ENCODE data around the gene KCNC1.

The KCNC1 gene

DNA sequence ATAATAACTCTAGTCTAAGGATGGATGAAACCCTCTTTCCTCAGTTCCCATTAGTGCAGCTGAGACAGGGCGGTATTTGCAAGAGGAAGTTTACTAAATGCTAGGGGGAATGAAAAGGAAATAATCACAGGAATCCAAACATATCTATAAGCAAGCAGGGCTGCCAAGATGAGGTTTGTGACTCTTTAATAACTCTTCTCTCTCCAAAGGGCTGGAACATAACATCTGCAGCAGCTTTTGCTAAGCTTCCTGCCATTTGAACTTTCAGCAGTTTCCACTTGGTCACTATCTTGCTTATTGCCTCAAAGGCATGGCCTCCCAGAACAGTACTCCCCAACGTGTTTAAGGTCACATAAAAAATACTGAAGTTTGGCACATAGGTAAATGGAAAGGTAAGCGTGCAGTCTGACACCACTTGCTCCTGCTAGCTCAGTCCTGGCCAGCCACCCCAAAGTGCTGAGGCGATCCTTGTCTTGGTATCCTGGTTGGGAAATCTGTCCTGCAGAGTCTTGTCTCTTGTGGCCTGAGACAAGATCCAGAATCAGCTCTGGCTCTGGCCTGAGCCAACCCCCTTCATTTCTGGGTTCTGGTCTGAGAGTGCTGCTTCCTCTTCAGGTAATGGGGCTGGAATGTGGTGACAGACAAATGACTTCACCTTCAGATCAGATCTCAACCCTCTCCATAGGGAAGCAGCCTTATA is 81.8 kb downstream of the KCNC1 start:
- H3K4me3 ChIP-seq (ENCODE audit: control insufficient read depth, low read depth, low read length) = no peak overlapping the region
- TF ChIP-seq, protein P1, sequence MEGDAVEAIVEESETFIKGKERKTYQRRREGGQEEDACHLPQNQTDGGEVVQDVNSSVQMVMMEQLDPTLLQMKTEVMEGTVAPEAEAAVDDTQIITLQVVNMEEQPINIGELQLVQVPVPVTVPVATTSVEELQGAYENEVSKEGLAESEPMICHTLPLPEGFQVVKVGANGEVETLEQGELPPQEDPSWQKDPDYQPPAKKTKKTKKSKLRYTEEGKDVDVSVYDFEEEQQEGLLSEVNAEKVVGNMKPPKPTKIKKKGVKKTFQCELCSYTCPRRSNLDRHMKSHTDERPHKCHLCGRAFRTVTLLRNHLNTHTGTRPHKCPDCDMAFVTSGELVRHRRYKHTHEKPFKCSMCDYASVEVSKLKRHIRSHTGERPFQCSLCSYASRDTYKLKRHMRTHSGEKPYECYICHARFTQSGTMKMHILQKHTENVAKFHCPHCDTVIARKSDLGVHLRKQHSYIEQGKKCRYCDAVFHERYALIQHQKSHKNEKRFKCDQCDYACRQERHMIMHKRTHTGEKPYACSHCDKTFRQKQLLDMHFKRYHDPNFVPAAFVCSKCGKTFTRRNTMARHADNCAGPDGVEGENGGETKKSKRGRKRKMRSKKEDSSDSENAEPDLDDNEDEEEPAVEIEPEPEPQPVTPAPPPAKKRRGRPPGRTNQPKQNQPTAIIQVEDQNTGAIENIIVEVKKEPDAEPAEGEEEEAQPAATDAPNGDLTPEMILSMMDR (IDR thresholded peaks at IDR 0.05; ENCODE audit: control insufficient read depth, insufficient read depth, low read depth, low read length, missing control alignments) = no peak
- no peak for DNase-seq (ENCODE audit: low read depth)

DNA sequence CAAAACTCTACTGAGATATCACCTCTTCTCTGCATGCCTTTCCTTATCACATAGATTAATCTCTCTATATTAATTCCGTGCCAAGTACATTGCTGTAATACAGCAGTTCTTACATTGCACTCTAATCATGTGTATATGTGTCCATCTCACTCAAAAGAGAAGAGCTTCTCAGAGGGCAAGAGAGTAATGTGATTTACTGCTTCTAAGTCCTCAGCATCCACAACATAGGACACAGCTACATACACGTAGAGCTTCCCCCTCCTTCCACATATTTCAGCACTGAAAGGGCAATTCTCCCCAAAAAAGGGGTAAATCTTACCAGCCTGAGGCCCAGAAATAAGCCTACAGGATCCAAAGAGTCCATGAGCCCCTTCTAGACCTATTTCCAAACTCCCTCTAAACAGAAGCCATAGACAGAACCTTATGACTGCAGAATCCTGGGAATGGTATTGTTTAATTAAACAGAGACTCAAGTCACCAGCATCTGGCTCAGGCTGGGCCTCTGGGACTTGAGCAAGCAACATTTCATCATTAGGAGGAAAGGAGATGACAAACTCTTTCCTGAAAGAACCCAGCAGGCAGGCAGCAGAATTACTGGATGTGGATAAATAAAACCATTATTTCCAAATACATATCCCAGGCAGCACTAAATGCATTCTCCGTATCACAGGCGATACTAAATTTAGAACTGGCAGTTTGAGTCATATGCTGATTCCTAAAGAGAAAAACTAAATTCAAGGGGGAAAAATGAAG is 87.2 kb downstream of the KCNC1 start:
- DNase-seq (ENCODE audit: low read depth) = peak; percentile 67
- no peak overlapping the region for H3K4me3 ChIP-seq (ENCODE audit: control insufficient read depth, low read depth, low read length)
- TF ChIP-seq, protein P1 (IDR thresholded peaks at IDR 0.05; ENCODE audit: control insufficient read depth, insufficient read depth, low read depth, low read length, missing control alignments) = no peak

DNA sequence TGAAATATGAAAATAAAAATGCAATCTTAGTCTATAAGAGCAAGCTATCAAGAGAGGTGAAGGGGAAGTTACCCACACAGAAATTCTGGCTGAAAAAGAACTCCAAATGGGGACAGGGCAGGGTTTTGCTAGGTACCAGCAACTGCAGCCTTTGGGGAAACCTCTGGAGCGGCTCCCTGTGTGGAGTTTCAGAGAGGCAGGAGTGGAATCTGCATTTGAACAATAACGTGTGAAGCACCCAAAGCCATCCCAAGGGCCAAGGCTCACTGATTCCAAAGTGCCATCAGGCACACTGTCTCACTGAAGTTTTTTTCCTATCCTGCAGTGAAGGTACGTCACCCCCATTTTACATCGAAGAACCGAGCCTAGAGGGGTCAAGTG is 87.8 kb downstream of the KCNC1 start:
- TF ChIP-seq, protein P1 (IDR thresholded peaks at IDR 0.05; ENCODE audit: control insufficient read depth, insufficient read depth, low read depth, low read length, missing control alignments) = no peak
- DNase-seq (ENCODE audit: low read depth) = no peak
- no peak overlapping the region for H3K4me3 ChIP-seq (ENCODE audit: control insufficient read depth, low read depth, low read length)

DNA sequence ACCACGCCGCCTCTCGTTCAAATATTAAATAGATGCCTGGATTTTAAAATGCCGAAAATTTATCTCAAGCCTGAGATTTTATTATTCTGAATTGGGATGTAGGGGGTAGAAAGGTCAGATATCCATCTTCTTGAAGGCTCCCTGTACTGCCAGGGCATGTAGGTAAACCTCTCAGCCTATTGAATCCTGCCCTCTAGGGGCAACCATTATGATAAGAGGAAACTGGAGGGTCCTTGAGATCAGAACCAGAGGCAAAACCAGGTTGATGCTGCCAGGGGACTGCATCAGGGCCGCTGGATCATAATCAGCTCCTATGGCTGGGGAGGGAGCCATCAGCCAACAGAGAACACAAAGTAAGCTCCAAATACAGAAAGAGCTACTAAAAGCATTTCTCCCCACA is 92.4 kb downstream of the KCNC1 start:
- TF ChIP-seq, protein P1 (IDR thresholded peaks at IDR 0.05; ENCODE audit: control insufficient read depth, insufficient read depth, low read depth, low read length, missing control alignments) = peak; percentile 13
- H3K4me3 ChIP-seq (ENCODE audit: control insufficient read depth, low read depth, low read length) = no peak overlapping the region
- no peak for DNase-seq (ENCODE audit: low read depth)

DNA sequence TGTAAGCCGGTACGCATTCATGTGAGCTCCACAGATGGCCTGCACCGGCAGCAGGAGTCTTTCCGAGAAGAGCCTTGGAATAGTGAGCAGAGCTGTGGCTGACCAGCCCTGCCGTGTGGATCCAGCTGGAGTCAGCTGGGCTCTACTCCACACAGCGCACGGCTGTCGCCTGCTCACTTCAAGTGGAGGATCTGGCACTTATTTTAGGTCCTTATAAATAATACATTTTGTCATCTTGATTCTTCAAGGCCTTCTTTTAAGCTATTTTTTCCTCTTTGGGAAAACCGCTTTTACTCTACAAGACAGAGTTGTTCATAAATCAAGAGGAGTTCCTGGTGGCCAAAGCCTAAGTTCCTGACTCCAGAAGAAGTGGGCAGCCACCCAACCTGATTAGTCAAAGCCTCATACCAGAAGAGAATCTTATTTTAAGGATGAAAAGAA is 93.8 kb downstream of the KCNC1 start:
- no peak for DNase-seq (ENCODE audit: low read depth)
- no peak overlapping the region for H3K4me3 ChIP-seq (ENCODE audit: control insufficient read depth, low read depth, low read length)
- TF ChIP-seq, protein P1 (IDR thresholded peaks at IDR 0.05; ENCODE audit: control insufficient read depth, insufficient read depth, low read depth, low read length, missing control alignments) = no peak

DNA sequence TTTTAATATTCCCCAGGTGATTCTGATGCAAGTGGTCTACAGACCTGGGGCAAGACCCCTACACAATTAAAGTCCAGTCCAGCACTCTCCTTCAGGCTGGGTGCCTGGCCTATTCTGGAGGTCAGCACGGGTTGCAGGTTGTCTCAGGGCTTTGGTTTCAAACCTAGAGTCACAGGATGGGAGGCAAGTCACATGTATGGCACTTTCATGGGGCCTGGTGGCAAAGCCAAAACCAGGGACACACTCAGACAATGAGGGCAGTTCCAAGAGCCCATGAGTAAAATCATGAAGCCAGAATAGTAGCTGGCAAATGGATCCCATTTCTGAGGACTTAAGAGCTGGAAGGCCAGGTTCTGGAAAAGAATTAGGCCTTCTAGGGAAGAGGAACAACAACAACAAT is 96.6 kb downstream of the KCNC1 start:
- DNase-seq (ENCODE audit: low read depth) = no peak
- H3K4me3 ChIP-seq (ENCODE audit: control insufficient read depth, low read depth, low read length) = no peak overlapping the region
- TF ChIP-seq, protein P1 (IDR thresholded peaks at IDR 0.05; ENCODE audit: control insufficient read depth, insufficient read depth, low read depth, low read length, missing control alignments) = no peak

Data from AG09309 (cell line).